ENCODE results near the gene ELOVL4.
A peak's percentile ranks its signal among the peaks of the same experiment; 100 is the strongest.

The ELOVL4 gene

GRCh38 chr6:79964607-79965081, 17.3 kb upstream of the ELOVL4 start:
- H3K36me3 ChIP-seq (ENCODE audit: control insufficient read depth, insufficient read depth, low read length) = no peaks in the 10 kb centered on the region
- H3K9ac ChIP-seq (ENCODE audit: low read depth, low read length) = no peak overlapping the region
- H3K9me3 ChIP-seq (ENCODE audit: control insufficient read depth, insufficient read depth, low read length) = peaks cover 13% of the 10 kb centered on the region

GRCh38 chr6:79954849-79955248, 7.5 kb upstream of the ELOVL4 start:
- H3K27ac ChIP-seq (ENCODE audit: low read depth, low read length) = no peak overlapping the region
- no peaks in the 10 kb centered on the region for H3K4me1 ChIP-seq (ENCODE audit: control insufficient read depth, insufficient read depth, low read length)
- no peak overlapping the region for H3K4me3 ChIP-seq (ENCODE audit: low read depth, low read length)
- H3K9ac ChIP-seq (ENCODE audit: low read depth, low read length) = no peak overlapping the region
- no peaks in the 10 kb centered on the region for H3K36me3 ChIP-seq (ENCODE audit: control insufficient read depth, insufficient read depth, low read length)
- no peaks in the 10 kb centered on the region for H3K9me3 ChIP-seq (ENCODE audit: control insufficient read depth, insufficient read depth, low read length)
- H3K27me3 ChIP-seq (ENCODE audit: control insufficient read depth, insufficient read depth, low read length) = no peaks in the 10 kb centered on the region

More at GRCh38 chr6:79964607-79965081, 17.3 kb upstream of the ELOVL4 start:
- no peak overlapping the region for H3K27ac ChIP-seq (ENCODE audit: low read depth, low read length)
- no peaks in the 10 kb centered on the region for H3K27me3 ChIP-seq (ENCODE audit: control insufficient read depth, insufficient read depth, low read length)
- no peak overlapping the region for H3K4me3 ChIP-seq (ENCODE audit: low read depth, low read length)
- H3K4me1 ChIP-seq (ENCODE audit: control insufficient read depth, insufficient read depth, low read length) = no peaks in the 10 kb centered on the region

DNA sequence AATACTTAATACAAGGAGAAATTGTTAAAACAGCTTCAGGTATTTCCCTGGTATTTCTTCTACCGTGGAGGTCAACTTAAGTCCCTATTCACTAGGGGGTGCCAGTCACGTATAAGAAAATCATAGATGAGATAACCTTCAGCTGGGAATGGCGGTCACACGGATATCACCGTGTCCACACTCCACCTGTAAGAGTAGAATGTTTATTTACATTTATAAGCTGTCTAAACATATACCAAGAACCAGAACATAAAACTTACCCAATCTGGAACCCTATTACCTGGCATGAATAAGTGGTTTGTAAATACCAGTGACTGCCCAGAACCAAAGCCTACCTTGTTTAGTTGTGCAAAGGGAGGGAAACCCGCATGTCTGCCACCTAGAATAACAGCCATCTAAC, 1.9 kb upstream of the ELOVL4 start:
- H3K27ac ChIP-seq (ENCODE audit: low read depth, low read length) = no peak overlapping the region
- H3K27me3 ChIP-seq (ENCODE audit: control insufficient read depth, insufficient read depth, low read length) = no peaks in the 10 kb centered on the region; the same call in 1 of the 2 replicates
- H3K4me3 ChIP-seq (ENCODE audit: low read depth, low read length) = peak overlapping the region; percentile 22; the same call in 1 of the 2 replicates
- peaks cover 25% of the 10 kb centered on the region for H3K4me1 ChIP-seq (ENCODE audit: control insufficient read depth, insufficient read depth, low read length)
- H3K9ac ChIP-seq (ENCODE audit: low read depth, low read length) = no peak overlapping the region
- H3K9me3 ChIP-seq (ENCODE audit: control insufficient read depth, insufficient read depth, low read length) = no peaks in the 10 kb centered on the region
- no peaks in the 10 kb centered on the region for H3K36me3 ChIP-seq (ENCODE audit: control insufficient read depth, insufficient read depth, low read length)

DNA sequence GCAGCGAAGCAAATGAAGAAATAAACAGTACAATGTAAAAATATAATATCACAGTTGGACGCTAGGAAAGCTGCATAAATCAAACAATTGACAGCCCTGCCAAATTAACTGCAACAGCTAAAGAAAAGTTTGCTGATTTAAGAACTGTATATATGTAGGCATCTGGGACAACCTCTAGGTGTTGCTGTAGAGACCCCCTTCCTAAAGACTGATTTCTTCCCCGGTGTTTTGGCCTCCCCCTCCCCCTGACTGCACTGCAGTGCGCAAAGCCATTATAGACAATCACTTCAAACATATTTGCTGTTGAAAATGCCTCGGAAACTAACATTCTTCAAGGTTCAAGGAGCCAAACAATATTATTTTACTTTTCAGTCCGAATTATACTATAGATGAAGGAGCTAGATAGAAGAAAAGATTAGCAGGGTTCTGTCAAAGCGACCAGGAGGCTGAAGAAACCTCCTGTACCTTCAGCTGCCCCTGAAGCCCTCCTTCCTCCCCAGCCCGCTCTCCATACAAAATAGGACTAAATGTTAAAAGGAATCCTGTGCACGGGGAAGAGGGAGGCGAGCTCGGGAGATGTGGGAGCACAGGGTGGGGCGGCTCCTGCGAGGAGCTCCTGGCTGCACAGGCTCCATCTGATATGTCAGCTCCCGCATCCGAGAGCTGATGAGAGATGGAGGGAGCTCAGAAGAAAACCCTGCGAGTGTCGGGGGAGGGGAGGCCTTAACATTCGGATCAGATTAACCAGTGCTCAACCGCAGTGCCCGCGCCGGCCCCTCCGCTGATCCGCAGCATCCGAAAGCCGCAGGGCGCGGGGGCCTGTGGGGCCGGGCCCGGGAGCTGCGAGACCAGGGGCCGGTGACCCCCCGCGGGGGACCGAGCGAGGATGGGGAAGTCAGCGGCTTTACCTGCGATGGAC, 822 bp downstream of the ELOVL4 start:
- Histone ChIP-seq H3K9me3 (ENCODE audit: control insufficient read depth, insufficient read depth, low read length) (no peaks in the 10 kb centered on the region), H3K36me3 (ENCODE audit: control insufficient read depth, insufficient read depth, low read length) (no peaks in the 10 kb centered on the region), H3K4me3 (ENCODE audit: low read depth, low read length) (peak overlapping the region; percentile 88), H3K27ac (ENCODE audit: low read depth, low read length) (no peak overlapping the region), H3K27me3 (ENCODE audit: control insufficient read depth, insufficient read depth, low read length) (no peaks in the 10 kb centered on the region; the same call in 1 of the 2 replicates), H3K9ac (ENCODE audit: low read depth, low read length) (no peak overlapping the region), H3K4me1 (ENCODE audit: control insufficient read depth, insufficient read depth, low read length) (peaks cover 47% of the 10 kb centered on the region)

DNA sequence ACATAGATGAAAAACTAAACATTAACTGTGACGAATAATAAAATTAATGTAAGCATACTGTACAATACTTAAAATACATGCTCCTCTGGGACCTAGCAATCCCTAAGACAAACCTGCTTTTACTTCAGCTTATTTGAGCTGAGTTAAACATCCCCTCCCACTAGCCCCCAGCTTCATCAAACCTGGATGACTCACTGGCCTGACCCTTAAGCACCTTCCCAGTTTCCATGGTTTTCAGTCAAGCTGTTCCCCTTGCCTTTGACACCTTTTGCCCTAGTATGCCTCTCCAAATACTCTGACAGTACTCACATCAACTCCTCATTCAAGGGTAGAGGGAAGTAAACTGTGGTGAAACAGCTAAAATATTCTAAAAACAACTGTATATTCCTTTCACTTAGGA, 4.2 kb downstream of the ELOVL4 start:
- H3K4me3 ChIP-seq (ENCODE audit: low read depth, low read length) = no peak overlapping the region
- H3K9ac ChIP-seq (ENCODE audit: low read depth, low read length) = no peak overlapping the region
- no peaks in the 10 kb centered on the region for H3K36me3 ChIP-seq (ENCODE audit: control insufficient read depth, insufficient read depth, low read length)
- H3K4me1 ChIP-seq (ENCODE audit: control insufficient read depth, insufficient read depth, low read length) = peaks cover 62% of the 10 kb centered on the region
- no peaks in the 10 kb centered on the region; the same call in 1 of the 2 replicates for H3K27me3 ChIP-seq (ENCODE audit: control insufficient read depth, insufficient read depth, low read length)
- H3K9me3 ChIP-seq (ENCODE audit: control insufficient read depth, insufficient read depth, low read length) = no peaks in the 10 kb centered on the region
- H3K27ac ChIP-seq (ENCODE audit: low read depth, low read length) = no peak overlapping the region

DNA sequence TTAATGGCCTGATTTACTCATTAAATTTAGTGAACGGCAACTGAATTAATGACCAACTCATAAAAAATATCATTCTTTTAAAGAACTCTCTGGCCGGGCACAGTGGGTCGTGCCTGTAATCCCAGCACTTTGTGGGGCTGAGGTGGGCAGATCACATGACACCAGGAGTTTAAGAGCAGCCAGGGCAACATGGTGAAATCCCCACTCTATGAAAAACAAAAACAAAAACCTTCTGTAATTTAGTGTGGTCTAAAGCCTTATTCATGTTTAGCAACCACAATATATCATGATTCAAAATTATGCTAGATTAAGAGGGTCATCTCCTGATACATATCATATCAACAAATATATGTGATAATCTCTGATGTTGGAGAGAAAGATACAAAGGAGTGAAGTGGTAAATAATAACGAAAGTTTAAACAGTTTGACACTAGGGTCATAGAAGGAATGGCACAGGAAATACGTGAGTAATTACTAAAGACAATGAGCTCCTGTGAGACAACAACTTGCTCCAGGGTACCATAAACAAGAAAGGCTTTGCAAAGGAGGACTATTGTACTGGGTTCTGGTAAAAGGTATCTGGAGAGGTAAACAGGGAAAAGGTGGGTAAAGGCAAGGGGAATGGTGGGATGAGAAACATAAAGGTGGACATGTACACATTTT, 5.7 kb downstream of the ELOVL4 start:
- no peaks in the 10 kb centered on the region for H3K27me3 ChIP-seq (ENCODE audit: control insufficient read depth, insufficient read depth, low read length)
- no peak overlapping the region for H3K4me3 ChIP-seq (ENCODE audit: low read depth, low read length)
- peak overlapping the region; percentile 21 for H3K27ac ChIP-seq (ENCODE audit: low read depth, low read length)
- H3K36me3 ChIP-seq (ENCODE audit: control insufficient read depth, insufficient read depth, low read length) = no peaks in the 10 kb centered on the region
- H3K9me3 ChIP-seq (ENCODE audit: control insufficient read depth, insufficient read depth, low read length) = no peaks in the 10 kb centered on the region
- no peak overlapping the region for H3K9ac ChIP-seq (ENCODE audit: low read depth, low read length)
- peaks cover 64% of the 10 kb centered on the region for H3K4me1 ChIP-seq (ENCODE audit: control insufficient read depth, insufficient read depth, low read length)

DNA sequence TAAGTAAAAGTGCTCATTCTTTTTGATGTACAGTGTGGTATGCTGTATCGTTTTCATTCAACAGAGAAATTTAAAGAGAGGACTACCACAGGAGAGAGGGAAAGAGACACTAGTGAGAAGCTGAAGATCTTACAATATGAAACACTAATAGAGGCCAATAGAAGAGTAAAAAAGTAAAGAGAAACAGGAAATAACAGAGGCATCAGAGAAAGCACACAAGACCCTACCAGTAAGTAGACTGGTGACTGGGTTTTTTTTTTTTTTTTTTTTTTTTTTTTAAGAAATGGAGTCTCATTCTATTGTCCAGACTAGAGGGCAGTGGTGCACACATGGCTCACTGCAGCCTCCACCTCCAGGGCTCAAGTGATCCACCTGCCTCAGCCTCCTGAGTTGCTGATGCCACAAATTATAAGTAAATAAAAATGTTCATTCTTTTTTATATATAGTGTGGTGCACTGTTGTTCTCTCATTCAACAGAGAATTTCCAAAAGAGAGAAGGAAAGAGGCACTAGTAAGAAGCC, 18.8 kb downstream of the ELOVL4 start:
- Histone ChIP-seq H3K27ac (ENCODE audit: low read depth, low read length) (no peak overlapping the region), H3K4me1 (ENCODE audit: control insufficient read depth, insufficient read depth, low read length) (peaks cover 15% of the 10 kb centered on the region), H3K4me3 (ENCODE audit: low read depth, low read length) (no peak overlapping the region), H3K9ac (ENCODE audit: low read depth, low read length) (no peak overlapping the region), H3K9me3 (ENCODE audit: control insufficient read depth, insufficient read depth, low read length) (no peaks in the 10 kb centered on the region), H3K36me3 (ENCODE audit: control insufficient read depth, insufficient read depth, low read length) (no peaks in the 10 kb centered on the region), H3K27me3 (ENCODE audit: control insufficient read depth, insufficient read depth, low read length) (no peaks in the 10 kb centered on the region)

- Histone ChIP-seq H3K27me3 (ENCODE audit: control insufficient read depth, insufficient read depth, low read length) (no peaks in the 10 kb centered on the region), H3K36me3 (ENCODE audit: control insufficient read depth, insufficient read depth, low read length) (no peaks in the 10 kb centered on the region), H3K9ac (ENCODE audit: low read depth, low read length) (no peak overlapping the region), H3K27ac (ENCODE audit: low read depth, low read length) (no peak overlapping the region), H3K4me1 (ENCODE audit: control insufficient read depth, insufficient read depth, low read length) (peaks cover 15% of the 10 kb centered on the region), H3K4me3 (ENCODE audit: low read depth, low read length) (no peak overlapping the region), H3K9me3 (ENCODE audit: control insufficient read depth, insufficient read depth, low read length) (no peaks in the 10 kb centered on the region)
Observed at GRCh38 chr6:79927758-79928157, 19.6 kb downstream of the ELOVL4 start.

DNA sequence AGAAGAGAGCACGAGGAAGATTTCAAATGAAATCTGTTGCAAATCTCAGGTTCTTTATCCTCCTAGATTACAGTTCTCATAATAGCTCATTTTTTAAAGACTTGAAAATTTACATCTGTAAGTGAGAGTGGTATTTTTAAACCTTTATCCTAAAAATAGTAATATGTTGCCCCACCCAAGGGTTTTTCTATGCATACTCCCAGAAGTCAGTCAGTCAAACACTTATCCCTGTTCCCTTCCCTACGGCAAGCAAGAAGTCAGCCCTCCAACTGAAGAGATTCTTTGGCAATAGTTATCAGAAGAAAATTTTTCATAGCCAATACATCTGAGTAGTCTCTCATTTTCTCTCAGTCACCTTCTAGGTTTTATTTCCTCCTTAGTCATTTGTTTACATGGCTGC, 24.1 kb downstream of the ELOVL4 start:
- H3K9ac ChIP-seq (ENCODE audit: low read depth, low read length) = no peak overlapping the region
- no peak overlapping the region for H3K4me3 ChIP-seq (ENCODE audit: low read depth, low read length)
- H3K27me3 ChIP-seq (ENCODE audit: control insufficient read depth, insufficient read depth, low read length) = no peaks in the 10 kb centered on the region
- H3K4me1 ChIP-seq (ENCODE audit: control insufficient read depth, insufficient read depth, low read length) = no peaks in the 10 kb centered on the region
- H3K36me3 ChIP-seq (ENCODE audit: control insufficient read depth, insufficient read depth, low read length) = peaks cover 10% of the 10 kb centered on the region; the same call in 1 of the 2 replicates
- no peaks in the 10 kb centered on the region for H3K9me3 ChIP-seq (ENCODE audit: control insufficient read depth, insufficient read depth, low read length)
- no peak overlapping the region for H3K27ac ChIP-seq (ENCODE audit: low read depth, low read length)

- Histone ChIP-seq H3K36me3 (ENCODE audit: control insufficient read depth, insufficient read depth, low read length) (peaks cover 10% of the 10 kb centered on the region; the same call in 1 of the 2 replicates), H3K4me3 (ENCODE audit: low read depth, low read length) (no peak overlapping the region)
Observed at GRCh38 chr6:79922018-79922417, 25.3 kb downstream of the ELOVL4 start.

More at GRCh38 chr6:79922018-79922417, 25.3 kb downstream of the ELOVL4 start:
- Histone ChIP-seq H3K9me3 (ENCODE audit: control insufficient read depth, insufficient read depth, low read length) (no peaks in the 10 kb centered on the region), H3K27me3 (ENCODE audit: control insufficient read depth, insufficient read depth, low read length) (no peaks in the 10 kb centered on the region), H3K27ac (ENCODE audit: low read depth, low read length) (no peak overlapping the region), H3K9ac (ENCODE audit: low read depth, low read length) (no peak overlapping the region), H3K4me1 (ENCODE audit: control insufficient read depth, insufficient read depth, low read length) (no peaks in the 10 kb centered on the region)
